WI38 (cell line): Measurements from ENCODE around the gene RAPH1.
"Not testable (repeated sequence)": the region's sequence is repeated elsewhere in the genome, so short reads cannot be mapped to it uniquely, and the experiment has no call there.

Experiments
- H3K4me3 ChIP-seq: 2 replicates; pipeline ENCODE4 v1.5.1; 2011; ENCODE audit warnings: low read depth, mild to moderate bottlenecking, control low read depth, low read length
- CTCF ChIP-seq: IDR thresholded peaks from 2 replicates; pipeline ENCODE4 v1.5.1; 2012; ENCODE audit warnings: low read depth, mild to moderate bottlenecking, control low read depth, low read length

The RAPH1 gene

DNA sequence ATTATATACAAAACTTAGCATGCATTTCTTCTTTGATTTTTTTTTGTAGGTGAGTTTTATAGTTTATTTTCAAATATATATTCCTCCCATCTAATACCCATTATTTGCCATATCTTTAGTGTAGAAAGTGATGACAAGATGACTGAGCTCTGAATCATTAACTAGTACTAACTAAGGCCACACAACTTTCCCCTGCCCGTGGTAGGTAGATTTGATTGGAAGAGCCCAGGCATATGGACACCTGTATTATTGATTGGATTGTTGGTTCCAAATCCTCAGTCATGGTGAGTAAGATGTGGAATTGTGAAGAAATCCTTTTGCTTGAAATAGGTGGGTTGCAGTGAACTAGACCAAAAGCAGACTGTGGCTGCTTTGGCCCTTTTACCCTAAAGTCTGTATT lies 152.1 kb downstream of the RAPH1 start:
- no peak for TF ChIP-seq CTCF
- no peak overlapping the region for H3K4me3 ChIP-seq

GRCh38 chr2:203379156-203379555 lies 155.9 kb downstream of the RAPH1 start:
- no peak overlapping the region for H3K4me3 ChIP-seq
- no peak for TF ChIP-seq CTCF

- no peak overlapping the region for H3K4me3 ChIP-seq
- no peak for TF ChIP-seq CTCF
Measured at GRCh38 chr2:203376173-203376572, 158.9 kb downstream of the RAPH1 start.

DNA sequence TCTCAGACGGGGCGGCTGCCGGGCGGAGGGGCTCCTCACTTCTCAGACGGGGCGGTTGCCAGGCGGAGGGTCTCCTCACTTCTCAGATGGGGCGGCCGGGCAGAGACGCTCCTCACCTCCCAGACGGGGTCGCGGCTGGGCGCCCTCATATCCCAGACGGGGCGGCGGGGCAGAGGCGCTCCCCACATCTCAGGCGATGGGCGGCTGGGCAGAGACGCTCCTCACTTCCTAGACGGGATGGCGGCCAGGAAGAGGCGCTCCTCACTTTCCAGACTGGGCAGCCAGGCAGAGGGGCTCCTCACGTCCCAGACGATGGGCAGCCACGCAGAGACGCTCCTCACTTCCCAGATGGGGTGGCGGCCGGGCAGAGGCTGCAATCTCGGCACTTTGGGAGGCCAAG lies 162.4 kb downstream of the RAPH1 start:
- not testable (repeated sequence) for H3K4me3 ChIP-seq

DNA sequence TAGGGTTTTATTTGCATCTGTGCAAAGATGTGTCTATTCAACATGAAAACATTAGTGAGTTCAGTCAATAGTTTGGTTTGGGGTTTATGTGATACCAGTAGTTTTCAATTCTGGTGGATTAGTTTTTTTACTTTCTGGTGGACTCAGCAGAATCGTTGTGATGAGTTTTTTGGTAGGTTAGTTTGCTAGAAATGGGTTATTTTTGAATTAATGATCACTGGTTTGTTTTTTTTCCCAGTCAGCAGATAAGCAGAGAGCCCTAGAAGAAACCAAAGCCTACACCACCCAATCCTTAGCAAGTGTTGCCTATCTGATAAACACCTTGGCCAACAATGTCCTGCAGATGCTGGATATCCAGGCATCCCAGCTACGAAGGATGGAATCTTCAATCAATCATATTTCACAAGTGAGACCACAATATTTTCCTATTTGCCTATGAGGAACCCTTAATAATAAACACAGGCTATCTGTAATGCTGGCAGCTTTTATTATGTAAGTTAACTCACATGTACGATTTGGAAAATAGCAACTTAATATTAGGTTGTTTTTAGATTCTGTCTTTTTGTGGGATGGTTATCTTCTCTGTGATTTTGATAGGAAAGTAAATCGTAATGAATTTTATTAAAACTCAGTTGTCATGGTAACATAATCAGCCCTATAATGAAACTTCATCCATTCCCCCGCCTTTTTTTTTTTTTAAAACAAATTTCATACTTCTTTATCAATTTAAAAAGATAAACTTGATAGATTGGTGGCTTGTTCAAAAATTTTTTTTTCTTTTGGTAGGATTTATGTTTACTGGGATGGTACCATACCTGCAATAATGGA lies 168.2 kb downstream of the RAPH1 start:
- TF ChIP-seq CTCF: no peak

DNA sequence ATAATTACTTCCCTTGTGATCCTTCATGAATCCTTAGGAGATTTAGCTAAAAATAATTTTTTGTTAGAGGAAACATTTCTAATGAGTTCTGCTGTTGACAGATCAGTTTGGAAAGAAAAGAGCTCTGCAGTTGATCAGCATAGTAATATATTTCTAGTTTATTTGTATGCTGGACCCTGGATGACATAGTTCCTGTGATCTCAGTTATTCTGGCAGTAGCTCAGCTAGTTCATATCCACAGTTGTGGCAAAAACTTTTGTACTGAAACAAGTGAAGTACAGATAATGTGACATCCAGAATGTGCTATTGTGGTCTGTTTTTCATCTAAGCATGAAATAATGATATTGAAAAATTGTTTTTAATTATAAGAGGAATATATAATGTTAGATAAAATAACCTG lies 173.2 kb downstream of the RAPH1 start:
- TF ChIP-seq CTCF: no peak
- H3K4me3 ChIP-seq: no peak overlapping the region

More for the DNA sequence above, 168.2 kb downstream of the RAPH1 start:
- H3K4me3 ChIP-seq: no peak overlapping the region

DNA sequence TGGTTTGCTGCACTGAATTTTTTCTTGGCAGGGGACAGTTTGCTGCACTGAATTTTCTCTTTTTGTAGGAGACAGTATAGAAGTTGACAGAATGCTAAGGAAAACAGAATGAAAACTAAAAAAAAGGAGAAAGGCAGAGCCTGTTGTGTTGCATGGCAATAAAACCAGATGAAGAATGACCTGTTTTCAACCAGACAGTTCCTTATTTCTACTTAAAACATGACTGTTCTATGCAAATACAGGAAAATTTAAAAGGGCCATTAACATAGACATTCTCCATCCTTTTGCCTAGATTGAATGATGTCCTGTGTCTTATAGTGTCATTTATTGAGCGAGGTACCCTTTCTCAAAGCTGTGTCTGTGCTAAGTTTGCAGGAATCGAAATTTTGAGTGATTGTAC lies 173.6 kb downstream of the RAPH1 start:
- TF ChIP-seq CTCF: no peak
- H3K4me3 ChIP-seq: no peak overlapping the region
